GM18517 (cell line): ENCODE measurements around the gene FGD3.

ENCODE experiments used
- ATAC-seq: cut with Tn5 transposase; IDR thresholded peaks from one replicate; pipeline ENCODE4 v1.9.1; 2021; ENCODE audit warnings: mild to moderate bottlenecking, moderate library complexity; ENCODE audit not compliant: unreplicated experiment

FGD3 gene

DNA sequence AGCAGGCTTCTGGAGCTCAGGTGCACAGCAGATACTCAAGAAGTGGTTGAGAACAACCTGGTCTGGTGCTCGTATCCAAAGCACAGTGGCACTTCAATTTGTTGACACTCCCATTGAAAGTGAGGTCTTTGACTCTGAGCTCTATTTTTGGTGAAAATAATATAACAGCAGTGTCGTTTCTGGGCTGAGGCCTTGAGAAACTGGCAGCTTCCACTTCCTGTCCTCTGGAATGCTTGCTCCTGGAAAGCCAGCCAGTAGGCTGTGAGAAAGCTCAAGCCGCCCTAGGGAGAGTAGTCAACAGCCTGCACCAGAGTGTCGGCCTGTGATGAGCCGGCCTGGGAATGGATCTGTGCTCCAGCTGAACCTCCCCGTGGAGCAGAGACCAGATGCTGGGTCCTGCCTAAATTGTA lies 104.4 kb downstream of the FGD3 start:
- no peak for ATAC-seq

DNA sequence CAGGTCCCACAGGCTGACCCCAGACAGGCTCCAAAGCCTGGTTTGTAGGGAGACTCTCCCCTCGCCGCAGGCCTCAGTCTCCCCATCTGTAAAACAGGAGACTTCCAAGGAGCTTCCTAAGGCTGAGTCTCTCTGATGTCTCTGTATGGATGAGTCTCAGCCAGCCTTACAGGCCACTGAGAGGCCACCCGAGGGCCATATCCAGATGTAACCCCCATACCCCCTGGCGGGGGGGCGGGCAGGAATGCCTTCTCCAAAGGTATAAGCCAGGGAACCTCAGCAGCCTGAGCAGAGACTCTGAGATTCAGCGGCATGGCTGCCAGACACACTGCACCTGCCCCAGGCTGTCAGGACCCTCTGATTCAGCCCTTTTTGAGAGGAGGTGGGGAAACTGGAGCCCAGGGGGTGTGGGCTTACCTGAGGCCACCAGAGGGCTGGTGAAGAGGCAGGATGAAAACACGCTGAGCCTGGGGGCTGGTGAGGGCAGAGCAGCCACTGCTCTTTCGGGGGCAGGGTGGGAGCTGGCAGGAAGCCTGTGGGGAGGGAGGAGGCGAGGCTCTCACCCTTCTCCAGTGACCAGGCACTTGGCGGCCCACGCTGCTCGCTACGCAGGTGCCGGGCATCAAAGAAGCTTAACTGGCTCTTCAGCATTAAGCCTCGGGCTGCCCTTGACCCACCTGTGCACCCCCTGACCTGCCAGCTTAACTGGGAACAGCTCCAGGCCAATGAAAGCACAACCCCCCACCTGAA lies 105.6 kb downstream of the FGD3 start:
- no peak for ATAC-seq

DNA sequence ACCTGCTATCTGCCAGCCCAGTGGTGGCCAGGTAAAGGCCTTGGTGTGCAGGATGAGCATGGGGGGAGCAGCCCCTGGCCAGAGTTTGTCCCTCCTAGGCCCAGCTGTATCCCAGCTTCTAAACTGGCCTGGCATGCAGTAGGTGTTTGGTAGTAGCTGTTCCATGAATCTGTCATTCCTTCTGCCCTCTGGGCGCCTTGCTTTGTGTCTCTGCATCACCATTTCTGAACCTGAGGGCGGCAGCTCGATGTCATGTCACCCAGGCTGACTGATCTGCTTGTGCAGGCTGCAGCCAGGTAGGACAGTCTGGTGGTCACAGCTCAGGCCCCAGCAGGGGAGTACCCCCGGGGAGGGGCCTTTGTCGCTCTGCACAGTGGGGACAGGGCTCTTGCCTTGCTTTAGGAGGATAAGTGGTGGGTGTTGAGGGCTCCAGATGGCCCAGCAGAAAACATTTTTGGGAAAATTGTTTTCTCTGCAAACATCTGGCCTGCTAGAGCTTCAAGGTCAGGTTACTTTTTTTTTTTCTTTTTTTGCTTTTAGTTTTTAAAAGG lies 106.5 kb downstream of the FGD3 start:
- ATAC-seq, result no peak

DNA sequence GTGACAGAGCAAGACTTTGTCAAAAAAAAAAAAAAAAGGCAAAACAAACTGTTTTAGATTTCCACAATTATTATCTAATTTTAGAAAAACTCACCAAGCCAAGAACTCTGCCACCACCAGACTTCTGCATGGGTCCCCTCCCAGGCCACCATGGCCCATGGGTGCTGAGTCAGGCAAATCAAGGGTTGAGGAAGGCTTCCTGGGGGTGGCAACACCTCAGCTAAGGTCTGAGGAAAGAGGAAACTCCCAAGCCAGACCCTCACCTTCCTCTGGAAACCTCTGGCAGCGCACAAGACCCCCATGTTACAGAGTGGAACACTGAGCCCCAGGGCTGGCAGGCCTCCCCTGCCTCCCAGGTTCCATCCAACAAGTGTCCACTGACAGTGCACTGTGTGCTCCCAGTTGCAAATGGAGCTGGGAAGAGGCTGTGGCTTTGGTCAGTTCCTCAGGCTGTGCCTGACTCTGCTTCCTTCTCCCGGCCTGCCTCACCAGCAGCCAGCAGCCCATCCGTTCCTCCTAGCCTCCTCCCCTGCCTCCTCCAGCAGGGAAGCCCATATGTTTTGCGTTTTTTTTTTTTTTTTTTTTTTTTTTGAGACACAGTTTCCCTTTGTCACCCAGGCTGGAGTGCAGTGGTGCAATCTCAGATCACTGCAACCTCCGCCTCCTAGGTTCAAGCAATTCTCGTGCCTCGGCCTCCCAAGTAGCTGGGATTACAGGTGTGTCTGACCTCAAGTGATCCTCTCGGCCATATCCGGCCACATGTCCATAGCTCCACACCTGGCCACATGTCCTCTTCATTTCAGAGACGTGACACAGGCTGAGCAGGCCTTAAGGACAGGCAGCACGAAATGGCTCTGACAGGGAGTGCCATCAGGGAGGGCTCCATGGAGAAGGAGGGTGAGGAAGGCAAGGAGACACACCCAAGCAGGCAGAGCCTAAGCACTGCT lies 107.7 kb downstream of the FGD3 start:
- ATAC-seq, result no peak

DNA sequence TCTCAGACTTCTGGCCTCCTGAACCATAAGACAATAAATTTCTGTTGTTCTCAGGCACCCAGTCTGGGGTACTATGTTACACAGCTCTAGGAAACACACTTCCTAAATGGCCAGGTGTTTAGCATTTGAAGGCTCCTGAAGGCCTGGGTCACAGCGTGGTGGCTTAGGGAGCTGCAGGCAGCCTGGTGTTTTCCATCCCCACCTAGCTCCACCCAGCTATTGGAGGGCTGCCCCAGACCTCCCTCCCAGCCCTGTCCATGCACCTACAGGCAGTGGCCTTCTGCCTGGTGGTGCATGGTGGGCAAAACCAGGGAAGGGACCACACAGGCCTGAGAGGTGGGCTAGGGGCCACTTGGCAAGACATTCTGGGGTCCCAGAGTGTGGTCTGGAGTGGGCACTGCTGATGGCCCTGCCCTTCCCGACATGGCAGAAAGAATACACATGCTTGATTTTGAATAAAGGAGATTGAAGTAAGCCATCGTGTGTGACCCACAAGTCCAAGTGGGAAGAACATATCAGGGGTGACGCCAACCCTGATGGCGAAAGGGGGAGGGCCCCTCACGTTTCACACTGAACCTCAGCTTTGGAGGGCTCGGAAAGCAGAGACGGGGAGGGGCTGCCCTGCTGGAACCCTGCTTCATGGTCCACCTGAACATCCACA lies 109.8 kb downstream of the FGD3 start:
- ATAC-seq, result no peak

DNA sequence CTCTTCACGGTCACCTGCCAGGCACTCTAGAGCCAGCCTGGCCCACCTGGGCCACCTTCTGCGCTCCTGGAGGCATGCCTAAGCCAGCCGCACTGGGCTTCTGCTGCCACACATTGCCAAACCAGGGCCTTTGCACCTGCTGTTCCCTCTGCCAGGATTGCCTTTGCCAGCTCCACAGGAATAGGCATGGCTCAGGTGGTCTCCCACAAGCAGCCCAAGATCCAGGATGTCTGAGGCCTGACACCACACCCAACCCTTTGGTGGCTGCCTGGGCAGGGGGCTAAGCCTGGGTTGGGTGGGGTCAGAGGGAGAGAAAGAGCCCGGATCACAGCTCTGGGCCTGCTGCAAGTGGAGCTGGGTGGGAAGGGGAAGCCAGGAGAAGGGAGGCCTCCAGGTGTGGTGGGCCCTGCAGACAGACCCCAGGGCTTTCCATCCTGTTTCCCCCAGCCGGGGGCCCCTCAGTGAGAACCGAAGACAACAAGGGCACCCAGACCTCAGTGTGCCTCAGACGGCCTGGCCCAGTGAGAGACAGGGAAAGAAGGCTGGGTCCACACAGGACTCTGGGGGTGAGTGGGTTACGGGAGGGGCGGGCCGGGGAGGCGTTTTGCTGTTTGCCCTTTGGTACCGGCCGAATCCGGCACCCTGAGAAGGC lies 110.5 kb downstream of the FGD3 start:
- peak; percentile 11 for ATAC-seq

DNA sequence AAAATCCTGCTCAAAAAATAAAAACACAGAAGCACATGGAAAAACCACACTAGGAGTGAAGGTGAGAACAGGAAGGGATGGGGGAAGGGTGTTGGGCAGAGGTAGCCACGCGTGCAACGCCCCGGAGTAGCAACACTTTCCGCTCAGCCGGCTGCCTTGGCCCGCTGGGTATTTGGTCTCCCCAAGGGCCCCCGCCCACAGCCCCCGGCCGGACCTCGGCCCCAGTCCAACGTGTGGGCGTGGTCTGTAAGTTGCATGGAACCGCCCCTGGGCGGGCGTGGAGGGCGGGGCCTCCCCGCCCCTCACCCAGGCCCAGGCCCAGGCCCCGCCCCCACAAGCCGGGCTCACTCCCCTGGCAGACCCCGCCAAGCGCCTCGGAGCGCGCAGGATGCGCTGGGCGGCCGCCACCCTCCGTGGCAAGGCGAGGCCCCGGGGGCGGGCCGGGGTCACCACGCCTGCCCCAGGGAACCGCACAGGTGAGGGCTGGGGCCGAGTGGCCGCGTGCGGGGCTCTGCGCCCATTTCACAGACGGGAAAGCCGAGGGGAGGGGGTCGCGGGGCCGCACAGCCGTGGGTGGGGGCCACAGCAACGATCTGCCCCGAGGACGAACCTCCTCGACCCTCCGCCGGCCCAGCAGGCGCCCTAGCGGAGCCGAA lies 111.2 kb downstream of the FGD3 start, which contains the start of gene SUSD3:
TSS of gene SUSD3 (plus strand) at position 347 of the 656 bp plus-strand sequence. CDS start at position 389, 42 bp downstream.
- ATAC-seq, result peak; percentile 39

DNA sequence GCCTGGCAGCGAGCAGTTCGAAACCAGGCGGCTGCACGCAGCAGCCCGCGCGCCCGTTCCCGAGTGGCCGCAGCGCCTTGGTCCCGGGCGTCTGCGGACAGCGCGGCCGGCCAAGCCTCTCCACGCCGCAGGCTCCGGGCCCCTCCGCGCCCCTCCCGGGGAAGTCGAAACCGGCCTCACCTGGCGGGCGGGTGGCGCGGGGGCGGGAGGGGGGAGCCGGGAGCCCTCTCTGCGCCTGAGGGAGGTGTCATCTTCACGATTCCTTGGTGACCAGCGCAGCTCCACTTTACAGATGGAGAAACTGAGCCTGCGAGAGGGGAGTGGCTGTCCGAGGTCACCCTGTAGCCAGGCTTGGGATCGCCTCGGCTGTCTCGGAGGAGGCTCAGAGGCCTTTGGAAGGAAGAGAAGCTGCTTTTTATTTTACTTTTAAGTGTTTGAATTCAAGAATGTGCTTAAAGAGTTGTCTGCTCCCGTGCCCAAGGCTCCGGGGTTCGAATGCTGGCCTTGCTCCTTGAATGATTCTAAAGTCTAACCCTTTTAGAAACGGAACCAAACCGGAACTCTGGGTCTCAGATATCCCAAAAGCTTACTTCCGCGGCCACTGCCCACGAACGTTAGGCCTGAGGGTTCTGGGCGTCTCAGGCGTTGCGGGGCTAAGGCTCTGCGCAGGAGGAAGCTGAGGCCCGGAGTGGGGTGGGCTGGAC lies 111.8 kb downstream of the FGD3 start:
- peak; percentile 5 for ATAC-seq

DNA sequence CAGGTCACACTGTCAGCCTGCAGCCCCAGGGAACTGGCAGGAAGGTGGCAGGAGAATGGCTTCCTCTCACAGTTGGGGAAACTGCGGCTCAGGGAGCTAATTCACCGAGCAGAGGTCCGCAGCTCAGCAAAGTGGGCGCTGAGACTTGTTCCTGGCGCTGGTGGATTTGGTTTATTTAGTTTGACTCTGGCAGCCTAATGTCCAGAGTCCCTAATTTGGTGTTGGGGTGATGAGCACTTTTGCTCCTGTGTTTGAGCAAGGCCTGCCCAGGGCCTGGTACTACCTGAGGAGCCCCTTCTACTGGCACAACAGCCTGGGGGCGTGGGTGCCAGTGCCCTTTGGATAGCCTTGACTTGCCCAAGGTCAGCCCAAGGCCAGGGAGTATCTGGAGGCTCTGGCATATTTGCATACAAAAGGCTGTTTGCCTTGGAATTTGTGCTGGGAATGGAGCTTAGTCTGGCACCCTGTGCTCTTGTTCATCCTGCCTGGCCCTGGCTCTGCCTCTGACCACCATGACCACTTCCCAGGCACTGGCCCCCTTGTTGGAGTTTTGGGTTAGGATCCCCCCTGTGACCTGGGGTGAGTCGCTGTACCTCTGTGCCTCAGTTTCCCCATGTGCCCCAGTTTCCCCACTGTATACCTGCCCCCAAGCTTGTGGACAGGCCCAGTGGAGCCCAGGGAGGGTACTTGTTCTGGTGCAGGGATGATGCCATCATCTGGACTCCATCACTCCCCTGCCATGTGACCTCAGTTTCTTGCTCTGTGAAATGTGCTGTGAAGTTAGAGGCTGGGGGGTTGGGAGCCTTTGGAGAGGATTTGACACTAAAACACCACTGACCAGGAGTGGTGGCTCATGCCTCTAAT lies 112.6 kb downstream of the FGD3 start:
- no peak for ATAC-seq

DNA sequence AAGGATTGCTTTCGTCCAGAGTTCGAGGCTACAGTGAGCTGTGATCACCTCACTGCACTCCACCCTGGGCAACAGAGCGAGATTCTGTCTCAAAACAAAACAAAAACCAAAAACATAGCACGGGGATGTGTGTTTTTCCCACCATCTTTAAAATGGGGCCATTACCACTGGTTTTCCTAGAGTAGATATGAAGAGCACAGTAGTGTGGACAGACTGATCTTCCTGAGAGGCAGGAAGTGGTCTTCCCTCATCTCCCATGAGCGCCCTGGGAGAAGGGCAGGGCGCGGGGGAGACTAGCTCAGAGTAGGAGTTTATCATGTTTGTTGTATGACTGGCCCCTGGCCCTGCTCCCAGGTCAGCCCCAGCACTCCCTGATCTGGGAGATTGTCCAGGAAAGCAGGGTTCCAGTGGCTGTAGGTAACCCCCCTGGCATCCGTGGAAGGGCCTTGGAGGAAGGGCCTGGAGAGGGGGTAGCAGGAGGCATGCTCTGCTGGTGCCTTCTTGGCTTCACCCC lies 113.5 kb downstream of the FGD3 start:
- no peak for ATAC-seq

DNA sequence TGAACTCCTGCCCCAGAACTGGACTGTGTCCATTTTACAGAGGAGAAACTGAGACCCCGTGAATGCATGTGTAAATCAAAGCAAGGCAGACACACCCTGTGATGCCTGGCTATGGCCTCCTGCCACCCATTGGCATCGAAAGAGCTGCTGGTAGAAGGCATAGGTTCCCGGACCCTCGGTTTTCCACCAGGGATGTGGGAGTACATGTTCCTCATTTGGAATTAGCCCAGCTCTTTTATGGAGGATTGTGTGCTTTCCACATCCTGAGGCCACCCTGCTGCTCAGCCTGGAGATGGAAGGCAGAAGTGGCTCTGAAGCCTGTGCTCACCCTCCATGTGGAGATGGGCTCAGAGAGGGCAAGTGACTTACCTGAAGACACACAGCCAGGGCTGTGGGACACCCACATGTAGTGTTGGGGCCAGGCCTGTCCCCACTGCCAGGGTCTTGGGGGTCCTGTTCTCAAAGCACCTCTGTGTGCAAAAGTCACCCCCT lies 114.0 kb downstream of the FGD3 start:
- no peak for ATAC-seq

DNA sequence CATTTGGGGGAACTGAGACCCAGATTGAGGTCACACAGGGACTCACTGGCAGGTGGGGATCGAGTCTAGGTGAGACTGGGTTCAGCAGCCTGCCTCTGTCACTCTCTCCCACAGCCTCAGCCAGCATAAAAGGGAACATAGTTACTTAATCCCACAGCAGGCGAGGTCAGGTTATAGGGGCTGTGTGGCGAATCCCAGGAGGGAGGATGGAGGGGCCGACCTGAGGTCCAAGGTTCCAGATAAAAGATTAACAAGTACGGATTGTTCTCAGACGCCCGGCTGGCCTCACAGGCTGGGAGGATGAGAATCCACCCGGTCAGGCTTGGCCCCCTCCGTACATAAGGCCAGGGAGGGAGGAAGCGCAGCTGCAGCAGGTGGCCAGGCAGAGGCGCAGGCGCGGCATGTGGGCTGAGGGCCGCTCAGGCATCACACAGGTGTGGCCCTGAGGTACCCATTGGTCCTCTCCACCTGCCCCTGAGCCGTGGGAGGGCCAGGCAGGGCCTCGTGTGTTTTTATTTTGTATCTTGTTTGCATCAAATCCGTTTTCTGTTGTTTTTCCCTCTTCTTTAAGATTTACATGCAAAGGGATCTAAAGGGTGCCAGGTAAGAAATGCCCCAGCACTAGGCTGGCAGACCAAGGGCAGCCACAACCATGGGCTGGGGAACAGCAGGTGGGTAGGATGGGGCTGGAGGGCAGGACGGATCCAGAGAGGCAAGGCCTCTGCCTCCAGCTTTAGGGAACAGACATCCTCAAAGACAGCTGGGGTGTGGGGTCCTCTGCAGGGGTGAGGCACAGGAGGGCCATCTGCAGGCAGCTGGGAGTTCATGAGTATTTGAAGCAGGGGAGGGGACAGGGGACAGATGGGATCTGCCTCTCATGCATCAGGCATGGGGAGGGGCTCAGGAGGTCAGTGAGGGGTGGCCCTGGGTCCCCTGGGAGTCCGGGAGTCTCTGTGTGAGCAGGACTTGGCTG lies 114.8 kb downstream of the FGD3 start:
- ATAC-seq, result peak; percentile 37

DNA sequence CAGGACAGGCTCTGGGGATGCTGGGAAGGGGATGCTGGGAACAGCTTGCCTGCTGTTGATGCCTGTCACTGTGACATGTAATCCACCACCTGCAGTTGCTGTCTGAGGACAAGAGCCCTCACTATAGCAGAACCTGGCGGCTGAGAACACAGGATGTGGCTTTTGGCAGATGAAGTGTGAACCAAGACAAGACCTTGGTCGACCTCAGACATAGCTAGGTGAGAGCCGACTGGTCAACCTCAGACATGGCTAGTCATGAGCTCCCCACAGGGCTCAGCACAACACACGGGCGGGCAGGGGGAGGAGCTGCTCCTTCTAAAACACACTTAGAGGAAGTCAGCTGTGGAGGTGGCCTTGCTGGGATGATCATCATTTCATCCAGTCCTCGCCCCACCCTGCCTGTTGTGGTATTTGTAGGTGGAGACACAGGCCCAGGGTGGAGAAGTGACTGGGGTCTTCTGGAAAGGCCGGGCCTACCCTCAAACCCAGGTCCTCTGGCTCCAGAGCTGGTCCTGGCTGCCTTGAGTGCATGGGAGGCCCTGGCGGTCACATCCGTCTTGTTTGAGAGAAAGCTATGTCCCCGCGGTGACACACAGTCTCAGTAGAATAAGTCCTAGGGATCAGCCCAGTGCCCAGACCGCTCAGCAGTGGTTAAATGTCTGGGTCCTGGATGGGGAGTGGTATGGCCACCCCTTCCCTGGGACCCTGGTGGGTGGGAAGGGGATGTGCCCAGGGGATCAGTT lies 117.2 kb downstream of the FGD3 start:
- peak; percentile 89 for ATAC-seq

DNA sequence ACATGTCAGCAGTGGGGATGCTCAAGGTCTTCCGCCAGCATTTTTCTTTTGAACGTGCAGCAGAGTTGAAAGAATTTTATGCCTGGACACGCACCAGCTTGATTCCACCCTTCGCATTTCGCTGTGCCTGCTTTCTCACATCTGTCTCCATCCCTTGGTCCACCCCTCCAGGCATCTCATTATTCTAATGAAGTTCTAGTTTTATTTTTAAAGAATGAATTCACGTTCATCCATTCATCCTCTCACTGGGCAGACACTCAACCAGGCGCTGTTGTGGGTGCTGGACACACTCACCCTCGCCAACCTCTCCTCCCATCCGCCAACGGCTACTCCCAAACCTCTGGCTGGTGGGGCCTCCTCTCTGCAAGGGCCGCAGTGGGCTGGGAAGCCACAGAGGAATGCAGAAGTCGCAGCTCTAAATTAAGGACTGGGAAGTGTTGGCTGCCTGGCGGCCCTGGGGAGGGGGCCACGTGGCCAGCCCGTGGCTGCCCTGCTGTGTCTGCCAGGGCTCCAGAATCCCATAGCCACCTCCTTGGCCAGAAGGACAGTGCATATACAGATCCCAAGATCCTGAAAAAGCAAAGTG lies 117.9 kb downstream of the FGD3 start:
- no peak for ATAC-seq

DNA sequence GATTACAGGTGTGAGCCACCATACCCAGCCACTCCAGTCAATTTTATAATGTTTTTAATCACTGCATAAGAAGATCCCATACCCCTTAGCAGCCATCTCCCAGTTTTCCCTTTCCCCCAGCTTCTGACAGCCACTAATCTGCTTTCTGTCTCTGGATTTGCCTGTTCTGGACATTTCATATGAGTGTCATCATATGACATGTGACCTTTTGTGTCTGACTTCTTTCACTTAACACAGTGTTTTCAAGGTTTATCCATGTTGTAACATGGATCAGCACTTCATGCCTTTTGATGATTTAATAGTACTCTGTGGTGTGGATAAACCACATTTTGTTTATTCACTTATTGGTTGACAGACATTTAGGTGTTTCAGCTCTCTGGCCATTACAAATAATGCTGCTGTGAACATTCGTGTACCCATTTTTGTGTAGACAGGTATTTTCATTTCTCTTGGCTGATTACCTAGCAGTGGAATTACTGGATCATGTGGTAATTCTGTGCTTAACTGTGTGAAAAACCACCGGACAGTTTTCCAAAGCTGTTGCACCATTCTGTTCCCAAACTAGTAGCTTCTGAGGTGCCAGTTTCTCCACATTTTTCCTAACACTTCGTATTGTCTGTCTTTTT lies 119.8 kb downstream of the FGD3 start:
- ATAC-seq, result no peak
